Gastrocnemius medialis (tissue), 4 donors: ENCODE measurements around the gene LORICRIN. TPM values are rescaled to one million over a fixed set of nuclear protein-coding genes. Genes with fewer than 3 reads are reported as not detected.

ENCODE experiments used
- ATAC-seq, 2 donors: fragments of 150-250 bp; one replicate each; pipeline ENCODE4 v1.9.1; 2016
- DNase-seq, 2 donors: peaks; one replicate each; pipeline ENCODE4 v3.0.0-alpha.2; 2019
- H3K27ac ChIP-seq, 4 donors: fragments of 200-600 bp; sonication (generic); 1 replicate in 1 of 4; 2 replicates in 3 of 4; pipeline ENCODE4 v1.5.1; 2016 to 2018; ENCODE audit warnings: mild to moderate bottlenecking in 2 of 4, moderate library complexity in 1 of 4
- H3K27me3 ChIP-seq, 3 donors: fragments of 200-600 bp; sonication (generic) in 2 of 3; 1 replicate in 1 of 3; 2 replicates in 2 of 3; pipeline versions ENCODE4 v1.5.1 to v1.6.0; 2016 to 2019; ENCODE audit warnings: mild to moderate bottlenecking in 1 of 3, moderate library complexity in 1 of 3
- H3K36me3 ChIP-seq, 2 donors: fragments of 200-600 bp; sonication (generic) in 1 of 2; one replicate each; pipeline ENCODE4 v1.5.1; 2017 to 2018
- H3K4me1 ChIP-seq, 2 donors: fragments of 200-600 bp; sonication (generic) in 1 of 2; one replicate each; pipeline ENCODE4 v1.5.1; 2016 to 2017; ENCODE audit warnings: mild to moderate bottlenecking in 2 of 2
- H3K4me3 ChIP-seq, 4 donors: fragments of 200-600 bp; sonication (generic) in 3 of 4; 1 replicate in 1 of 4; 2 replicates in 3 of 4; pipeline ENCODE4 v1.5.1; 2016 to 2019; ENCODE audit warnings: mild to moderate bottlenecking in 2 of 4
- H3K9me3 ChIP-seq, 3 donors: fragments of 200-600 bp; sonication (generic) in 2 of 3; 1 replicate in 1 of 3; 2 replicates in 2 of 3; pipeline ENCODE4 v1.5.1; 2016 to 2019
- CTCF ChIP-seq, 5 experiments: fragments of 450-650 bp in 3 of 5; fragments of 200-600 bp in 2 of 5; sonication (generic) in 2 of 5; IDR thresholded peaks in 4 of 5; conservative IDR thresholded peaks in 1 of 5; 1 replicate in 4 of 5; 2 replicates in 1 of 5; pipeline ENCODE4 v1.5.1; 2016 to 2019; ENCODE audit warnings: antibody characterized with exemption in 5 of 5, mild to moderate bottlenecking in 3 of 5, moderate library complexity in 3 of 5
- POLR2A ChIP-seq, 2 donors: fragments of 450-650 bp; IDR thresholded peaks; one replicate each; pipeline ENCODE4 v1.6.1; 2017; ENCODE audit warnings: antibody characterized with exemption in 2 of 2, mild to moderate bottlenecking in 2 of 2, moderate library complexity in 2 of 2
- in situ Hi-C, 4 donors: fragments of 200-750 bp; cut with MboI; loops; one replicate each; pipeline versions ENCODE4 v1.15.0 to v1.8.0; 2017; ENCODE audit warnings: low sequenced_read_pairs in 4 of 4
- intact Hi-C: fragments of 100-400 bp; cut with DNase I; formaldehyde crosslinking; loops from one replicate; pipeline ENCODE4 v1.15.1; 2023; ENCODE audit warnings: low total_unique reads
- total RNA-seq, 4 donors: library from RNA; depleted of rRNA; stranded (reverse); fragments of >200 nt; gene quantifications; one replicate each; pipeline versions ENCODE4 v1.1.0 to v1.2.3, GENCODE V29; 2016

The LORICRIN gene
- total RNA-seq, 4 donors from 2014 or later, result not detected

GRCh38 chr1:153245466-153245865 lies 14.0 kb upstream of the LORICRIN start:
- H3K4me1 ChIP-seq, result no peaks in the 10 kb centered on the region
- H3K9me3 ChIP-seq, result no peaks in the 10 kb centered on the region
- intact Hi-C loops (no loop called here), in situ Hi-C loops (no loop called here)
- DNase-seq, result no peak
- H3K27ac ChIP-seq, result no peak overlapping the region
- TF ChIP-seq CTCF (IDR thresholded peaks at IDR 0.05 in 4 of 5, conservative IDR thresholded peaks at IDR 0.05 in 1 of 5) (no peak), POLR2A (IDR thresholded peaks at IDR 0.05) (no peak)
- H3K4me3 ChIP-seq, result no peak overlapping the region
- no peak for ATAC-seq
- H3K36me3 ChIP-seq, result no peaks in the 10 kb centered on the region
- peaks cover 0 to 3% (median 0%) of the 10 kb centered on the region in 3 donors for H3K27me3 ChIP-seq

- Histone ChIP-seq H3K4me3 (no peak overlapping the region), H3K27ac (no peak overlapping the region), H3K27me3 (peaks cover 0 to 3% (median 0%) of the 10 kb centered on the region in 3 donors), H3K36me3 (no peaks in the 10 kb centered on the region), H3K9me3 (no peaks in the 10 kb centered on the region), H3K4me1 (no peaks in the 10 kb centered on the region)
- DNase-seq (no peak), ATAC-seq (no peak)
- in situ Hi-C loops (no loop called here), intact Hi-C loops (no loop called here)
- TF ChIP-seq POLR2A (IDR thresholded peaks at IDR 0.05) (no peak), CTCF (IDR thresholded peaks at IDR 0.05 in 4 of 5, conservative IDR thresholded peaks at IDR 0.05 in 1 of 5) (no peak)
Measured at GRCh38 chr1:153246018-153246417, 13.5 kb upstream of the LORICRIN start.

- intact Hi-C loops (no loop called here), in situ Hi-C loops (no loop called here)
- no peak overlapping the region for H3K27ac ChIP-seq
Measured at GRCh38 chr1:153246825-153247224, 12.7 kb upstream of the LORICRIN start.

GRCh38 chr1:153248176-153248879 lies 11.2 kb upstream of the LORICRIN start:
- H3K27ac ChIP-seq, result no peak overlapping the region
- peaks cover 0 to 3% (median 0%) of the 10 kb centered on the region in 3 donors for H3K27me3 ChIP-seq
- in situ Hi-C loops (no loop called here), intact Hi-C loops (no loop called here)
- TF ChIP-seq POLR2A (IDR thresholded peaks at IDR 0.05) (no peak), CTCF (IDR thresholded peaks at IDR 0.05 in 4 of 5, conservative IDR thresholded peaks at IDR 0.05 in 1 of 5) (no peak)
- no peaks in the 10 kb centered on the region for H3K36me3 ChIP-seq
- ATAC-seq (no peak), DNase-seq (no peak)
- H3K4me1 ChIP-seq, result no peaks in the 10 kb centered on the region
- H3K4me3 ChIP-seq, result no peak overlapping the region
- no peaks in the 10 kb centered on the region for H3K9me3 ChIP-seq

More at GRCh38 chr1:153246825-153247224, 12.7 kb upstream of the LORICRIN start:
- Histone ChIP-seq H3K4me3 (no peak overlapping the region), H3K36me3 (no peaks in the 10 kb centered on the region), H3K9me3 (no peaks in the 10 kb centered on the region), H3K4me1 (no peaks in the 10 kb centered on the region), H3K27me3 (peaks cover 0 to 3% (median 0%) of the 10 kb centered on the region in 3 donors)
- no peak for TF ChIP-seq CTCF (IDR thresholded peaks at IDR 0.05 in 4 of 5, conservative IDR thresholded peaks at IDR 0.05 in 1 of 5)
- no peak for TF ChIP-seq POLR2A (IDR thresholded peaks at IDR 0.05)
- ATAC-seq (no peak), DNase-seq (no peak)
